ENCODE results near the gene SRRD. TPM values are rescaled to one million over a fixed set of nuclear protein-coding genes. Genes with fewer than 3 reads are reported as not detected.

Gene SRRD
- total and polyA plus RNA-seq, 4 experiments from 2014 or later, result 17.6 to 28.9 (median 20.1) TPM

DNA sequence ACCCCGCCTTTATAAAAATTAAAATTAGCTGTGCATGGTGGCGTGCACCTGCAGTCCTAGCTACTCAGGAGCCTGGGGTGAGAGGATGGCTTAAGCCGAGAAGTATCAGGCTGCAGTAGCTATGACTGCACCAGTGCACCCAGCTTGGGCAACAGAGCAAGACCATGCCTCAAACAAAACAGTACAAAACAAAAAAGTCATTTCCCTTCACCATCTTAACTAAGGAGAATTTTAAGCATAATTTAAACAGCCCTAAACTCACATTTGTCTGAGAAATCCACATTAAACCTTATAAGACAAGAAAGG lies 51.9 kb downstream of the SRRD start:
- intact Hi-C loops (cut with micrococcal nuclease), result no loop called here
- POLR2A ChIA-PET (ENCODE audit: partially characterized antibody), result interaction anchor here (0.6 kb wide), 1 partner anchor 56 kb away, joined by 4 read pairs; no protein-coding TSS in a partner anchor
- Mint-ChIP-seq H3K9me3 (no peaks in the 10 kb centered on the region), H3K27ac (peak overlapping the region in 3 of 7 donors; percentile 13 to 30 (median 17)), H3K36me3 (peaks cover 23 to 66% of the 10 kb centered on the region in 2 donors), H3K4me1 (peaks cover 4 to 6% (median 5%) of the 10 kb centered on the region in 4 donors), H3K4me3 (no peak overlapping the region), H3K27me3 (no peaks in the 10 kb centered on the region)
- H3K4me1 ChIP-seq (ENCODE audit: insufficient read depth, low read length), result no peaks in the 10 kb centered on the region
- H3K36me3 ChIP-seq (ENCODE audit: insufficient read depth, low read length), result peaks cover 44% of the 10 kb centered on the region
- H3K27ac ChIP-seq (ENCODE audit: low read depth, low read length), result no peak overlapping the region
- no peak for DNase-seq
- CTCF ChIA-PET (ENCODE audit: partially characterized antibody), result interaction anchor here (1.6 kb wide), 1 partner anchor 33 kb away, joined by 6 read pairs; no protein-coding TSS in a partner anchor
- H3K27me3 ChIP-seq (ENCODE audit: insufficient read depth, low read length), result no peaks in the 10 kb centered on the region
- no peak overlapping the region for H3K4me3 ChIP-seq (ENCODE audit: low read length in 2 of 2)
- H3K9me3 ChIP-seq (ENCODE audit: control insufficient read depth in 1 of 2, low read length in 2 of 2), result no peaks in the 10 kb centered on the region

DNA sequence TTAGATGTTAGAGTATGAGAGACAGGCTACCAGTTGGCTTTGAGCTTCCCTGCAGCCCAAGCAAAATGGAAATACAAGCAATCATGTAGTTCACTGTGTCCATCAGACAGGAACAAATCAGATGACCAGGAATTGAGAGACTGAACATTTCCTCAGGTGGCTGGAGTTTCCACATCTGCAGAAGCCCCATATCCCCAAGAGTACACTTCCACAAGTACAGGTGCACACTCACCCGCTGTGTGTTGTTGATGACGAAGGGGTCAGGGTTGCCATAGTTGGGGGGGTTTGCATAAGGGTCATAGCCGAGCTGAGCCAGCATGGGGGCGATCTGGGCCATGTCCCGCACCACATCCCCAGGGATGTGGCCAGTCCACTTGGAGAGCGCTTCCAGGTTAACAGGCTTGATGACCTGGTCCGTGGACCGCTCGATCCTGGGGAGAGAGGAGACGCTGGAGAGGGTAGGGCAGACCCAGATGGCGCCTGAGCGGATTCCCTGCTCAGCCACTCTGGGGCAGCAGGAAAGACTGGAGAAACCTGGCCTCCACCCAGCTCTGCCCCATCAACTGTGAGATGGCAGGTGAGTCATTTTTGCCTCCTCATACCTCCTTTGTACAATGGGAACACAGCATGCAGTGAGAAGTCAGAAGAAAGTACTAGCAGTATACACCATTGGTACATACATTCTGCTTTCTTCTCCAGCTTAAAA lies 52.5 kb downstream of the SRRD start:
- Histone ChIP-seq H3K4me1 (ENCODE audit: insufficient read depth, low read length) (no peaks in the 10 kb centered on the region), H3K36me3 (ENCODE audit: insufficient read depth, low read length) (peaks cover 46% of the 10 kb centered on the region), H3K27me3 (ENCODE audit: insufficient read depth, low read length) (no peaks in the 10 kb centered on the region), H3K4me3 (ENCODE audit: low read length in 2 of 2) (no peak overlapping the region), H3K9me3 (ENCODE audit: control insufficient read depth in 1 of 2, low read length in 2 of 2) (no peaks in the 10 kb centered on the region), H3K27ac (ENCODE audit: low read depth, low read length) (no peak overlapping the region)
- Mint-ChIP-seq H3K4me1 (peaks cover 4 to 6% (median 5%) of the 10 kb centered on the region in 4 donors), H3K9me3 (no peaks in the 10 kb centered on the region), H3K27me3 (no peaks in the 10 kb centered on the region), H3K27ac (peak overlapping the region in 1 of 7 donors; percentile 42), H3K4me3 (no peak overlapping the region), H3K36me3 (peaks cover 22 to 62% of the 10 kb centered on the region in 2 donors)
- no peak for DNase-seq
- POLR2A ChIA-PET (ENCODE audit: partially characterized antibody), result interaction anchor here (0.6 kb wide), 1 partner anchor 55 kb away, joined by 4 read pairs; no protein-coding TSS in a partner anchor
- CTCF ChIA-PET (ENCODE audit: partially characterized antibody), result interaction anchor here (1.6 kb wide), 1 partner anchor 33 kb away, joined by 6 read pairs; no protein-coding TSS in a partner anchor
- intact Hi-C loops (cut with micrococcal nuclease), result no loop called here

DNA sequence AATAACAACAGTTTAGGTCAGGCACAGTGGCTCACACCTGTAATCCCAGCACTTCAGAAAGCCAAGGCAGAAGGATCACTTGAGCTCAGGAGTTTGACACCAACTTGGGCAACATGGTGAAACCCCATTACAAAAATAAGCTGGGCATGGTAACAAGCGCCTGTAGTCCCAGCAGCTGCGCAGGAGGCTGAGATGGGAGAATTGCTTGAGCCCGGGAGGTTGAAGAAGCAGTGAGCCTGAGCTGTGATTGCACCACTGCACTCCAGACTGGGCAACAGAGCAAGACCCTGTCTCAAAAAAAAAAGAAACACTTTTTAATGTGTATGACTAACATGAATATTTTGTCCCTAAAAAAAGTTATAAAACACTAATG lies 53.1 kb downstream of the SRRD start:
- Mint-ChIP-seq H3K4me3 (no peak overlapping the region), H3K36me3 (peaks cover 21 to 56% of the 10 kb centered on the region in 2 donors), H3K4me1 (peaks cover 4 to 6% (median 5%) of the 10 kb centered on the region in 4 donors), H3K27me3 (no peaks in the 10 kb centered on the region), H3K9me3 (no peaks in the 10 kb centered on the region), H3K27ac (no peak overlapping the region)
- POLR2A ChIA-PET (ENCODE audit: partially characterized antibody), result no interaction called here
- Histone ChIP-seq H3K4me1 (ENCODE audit: insufficient read depth, low read length) (no peaks in the 10 kb centered on the region), H3K36me3 (ENCODE audit: insufficient read depth, low read length) (peaks cover 40% of the 10 kb centered on the region), H3K27ac (ENCODE audit: low read depth, low read length) (no peak overlapping the region), H3K4me3 (ENCODE audit: low read length in 2 of 2) (no peak overlapping the region), H3K9me3 (ENCODE audit: control insufficient read depth in 1 of 2, low read length in 2 of 2) (no peaks in the 10 kb centered on the region), H3K27me3 (ENCODE audit: insufficient read depth, low read length) (no peaks in the 10 kb centered on the region)
- no peak for DNase-seq
- intact Hi-C loops (cut with micrococcal nuclease), result no loop called here
- CTCF ChIA-PET (ENCODE audit: partially characterized antibody), result no interaction called here

DNA sequence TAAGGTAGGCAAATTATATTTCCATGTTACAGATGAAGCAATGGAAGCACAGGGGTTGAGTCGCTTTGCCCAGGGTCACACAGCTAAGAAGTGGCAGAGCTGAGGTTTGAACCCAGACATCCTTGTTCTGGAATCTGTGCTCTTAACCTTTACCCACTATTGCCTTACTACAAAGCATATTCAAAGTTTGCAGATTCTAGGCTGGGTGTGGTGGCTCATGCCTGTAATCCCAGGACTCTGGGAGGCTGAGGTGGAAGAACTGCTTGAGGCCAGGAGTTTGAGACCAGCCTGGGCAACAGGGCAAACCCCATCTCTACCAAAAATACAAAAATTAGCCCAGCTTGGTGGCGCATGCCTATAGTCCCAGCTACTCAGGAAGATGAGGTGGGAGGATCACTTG lies 56.4 kb downstream of the SRRD start:
- H3K36me3 ChIP-seq (ENCODE audit: insufficient read depth, low read length), result peaks cover 34% of the 10 kb centered on the region

GRCh38 chr22:26541167-26541819 lies 57.6 kb downstream of the SRRD start:
- Histone ChIP-seq H3K4me3 (ENCODE audit: low read length in 2 of 2) (no peak overlapping the region), H3K36me3 (ENCODE audit: insufficient read depth, low read length) (peaks cover 29% of the 10 kb centered on the region), H3K9me3 (ENCODE audit: control insufficient read depth in 1 of 2, low read length in 2 of 2) (no peaks in the 10 kb centered on the region), H3K27ac (ENCODE audit: low read depth, low read length) (no peak overlapping the region), H3K27me3 (ENCODE audit: insufficient read depth, low read length) (no peaks in the 10 kb centered on the region), H3K4me1 (ENCODE audit: insufficient read depth, low read length) (peaks cover 15% of the 10 kb centered on the region)
- POLR2A ChIA-PET (ENCODE audit: partially characterized antibody), result no interaction called here
- intact Hi-C loops (cut with micrococcal nuclease), result no loop called here
- CTCF ChIA-PET (ENCODE audit: partially characterized antibody), result interaction anchor here (1.0 kb wide), 1 partner anchor 177 kb away, joined by 4 read pairs; no protein-coding TSS in a partner anchor
- Mint-ChIP-seq H3K27me3 (no peaks in the 10 kb centered on the region), H3K36me3 (peaks cover 15 to 36% of the 10 kb centered on the region in 2 donors), H3K4me3 (no peak overlapping the region), H3K27ac (no peak overlapping the region), H3K4me1 (peaks cover 7 to 16% (median 11%) of the 10 kb centered on the region in 4 donors), H3K9me3 (no peaks in the 10 kb centered on the region)
- no peak for DNase-seq

More for the DNA sequence above, 56.4 kb downstream of the SRRD start:
- intact Hi-C loops (cut with micrococcal nuclease), result no loop called here
- no peak for DNase-seq
- Histone ChIP-seq H3K9me3 (ENCODE audit: control insufficient read depth in 1 of 2, low read length in 2 of 2) (no peaks in the 10 kb centered on the region), H3K27ac (ENCODE audit: low read depth, low read length) (no peak overlapping the region), H3K27me3 (ENCODE audit: insufficient read depth, low read length) (no peaks in the 10 kb centered on the region), H3K4me1 (ENCODE audit: insufficient read depth, low read length) (peaks cover 15% of the 10 kb centered on the region), H3K4me3 (ENCODE audit: low read length in 2 of 2) (no peak overlapping the region)
- POLR2A ChIA-PET (ENCODE audit: partially characterized antibody), result no interaction called here
- Mint-ChIP-seq H3K4me3 (no peak overlapping the region), H3K27ac (peak overlapping the region in 1 of 7 donors; percentile 57), H3K4me1 (peaks cover 10 to 21% (median 13%) of the 10 kb centered on the region in 4 donors), H3K27me3 (no peaks in the 10 kb centered on the region), H3K36me3 (peaks cover 21 to 46% of the 10 kb centered on the region in 2 donors), H3K9me3 (no peaks in the 10 kb centered on the region)
- CTCF ChIA-PET (ENCODE audit: partially characterized antibody), result interaction anchor here (0.6 kb wide), 1 partner anchor 126 kb away, joined by 3 read pairs; no protein-coding TSS in a partner anchor

- no peak for DNase-seq
- Mint-ChIP-seq H3K27ac (peak overlapping the region in 4 of 7 donors; percentile 24 to 92 (median 62)), H3K4me1 (peaks cover 17 to 31% (median 23%) of the 10 kb centered on the region in 4 donors), H3K36me3 (peaks cover 17 to 36% of the 10 kb centered on the region in 2 donors), H3K9me3 (no peaks in the 10 kb centered on the region), H3K27me3 (no peaks in the 10 kb centered on the region), H3K4me3 (no peak overlapping the region)
- ChIA-PET CTCF (ENCODE audit: partially characterized antibody) (no interaction called here), POLR2A (ENCODE audit: partially characterized antibody) (interaction anchor here (1.1 kb wide), 1 partner anchor 58 kb away, joined by 3 read pairs; no protein-coding TSS in a partner anchor)
- intact Hi-C loops (cut with micrococcal nuclease), result no loop called here
- Histone ChIP-seq H3K4me3 (ENCODE audit: low read length in 2 of 2) (no peak overlapping the region), H3K36me3 (ENCODE audit: insufficient read depth, low read length) (peaks cover 22% of the 10 kb centered on the region), H3K4me1 (ENCODE audit: insufficient read depth, low read length) (peaks cover 15% of the 10 kb centered on the region), H3K27me3 (ENCODE audit: insufficient read depth, low read length) (no peaks in the 10 kb centered on the region), H3K27ac (ENCODE audit: low read depth, low read length) (no peak overlapping the region), H3K9me3 (ENCODE audit: control insufficient read depth in 1 of 2, low read length in 2 of 2) (no peaks in the 10 kb centered on the region)
Observed at GRCh38 chr22:26542831-26543230, 59.2 kb downstream of the SRRD start.
